MM.1S (cell line): Measurements from ENCODE around the gene STC2.

Source experiments
- DNase-seq: peaks from one replicate; pipeline ENCODE4 v3.0.0-alpha.2; 2015
- H2AFZ ChIP-seq: fragments of 300-600 bp; sonication (generic); 2 replicates; pipeline ENCODE4 v1.6.0; 2016; ENCODE audit warnings: antibody characterized with exemption, low read length
- H3F3A ChIP-seq: fragments of 300-600 bp; sonication (generic); 2 replicates; pipeline ENCODE4 v1.6.1; 2016; ENCODE audit warnings: mild to moderate bottlenecking, antibody characterized with exemption, low read length, moderate library complexity, mixed read lengths; ENCODE audit not compliant: insufficient read depth
- H3K27ac ChIP-seq: fragments of 300-600 bp; sonication (generic); 2 replicates; pipeline ENCODE4 v1.5.1; 2016; ENCODE audit warnings: mild to moderate bottlenecking, low read length
- H3K27me3 ChIP-seq: fragments of 300-600 bp; sonication (generic); replicated peaks from 2 replicates; pipeline ENCODE4 v1.6.0; 2016; ENCODE audit warnings: low read length; ENCODE audit not compliant: insufficient read depth
- H3K36me3 ChIP-seq: fragments of 300-600 bp; sonication (generic); replicated peaks from 2 replicates; pipeline ENCODE4 v1.6.1; 2016; ENCODE audit warnings: mild to moderate bottlenecking, low read length, mixed read lengths; ENCODE audit not compliant: insufficient read depth
- H3K4me1 ChIP-seq: fragments of 300-600 bp; sonication (generic); 2 replicates; pipeline ENCODE4 v1.6.1; 2016; ENCODE audit warnings: low read length, mixed read lengths
- H3K4me2 ChIP-seq: fragments of 300-600 bp; sonication (generic); 2 replicates; pipeline ENCODE4 v1.6.0; 2016; ENCODE audit warnings: low read depth, low read length
- H3K4me3 ChIP-seq: fragments of 300-600 bp; sonication (generic); 2 replicates; pipeline ENCODE4 v1.5.1; 2016; ENCODE audit warnings: low read length, mixed read lengths
- H3K79me2 ChIP-seq: fragments of 300-600 bp; sonication (generic); 2 replicates; pipeline ENCODE4 v1.6.1; 2016; ENCODE audit warnings: mixed run types, low read length, mixed read lengths
- H3K9ac ChIP-seq: fragments of 300-600 bp; sonication (generic); 2 replicates; pipeline ENCODE4 v1.6.1; 2016; ENCODE audit warnings: low read length, mixed read lengths
- H3K9me2 ChIP-seq: fragments of 300-600 bp; sonication (generic); replicated peaks from 2 replicates; pipeline ENCODE4 v1.6.1; 2016; ENCODE audit warnings: mild to moderate bottlenecking, low read length, mixed read lengths; ENCODE audit not compliant: insufficient read depth
- H3K9me3 ChIP-seq: fragments of 300-600 bp; sonication (generic); replicated peaks from 2 replicates; pipeline ENCODE4 v1.6.1; 2016; ENCODE audit warnings: mild to moderate bottlenecking, low read length, mixed read lengths; ENCODE audit not compliant: insufficient read depth
- H4K20me1 ChIP-seq: fragments of 300-600 bp; sonication (generic); 2 replicates; pipeline ENCODE4 v1.6.1; 2016; ENCODE audit warnings: mild to moderate bottlenecking, low read length, moderate library complexity, mixed read lengths; ENCODE audit not compliant: insufficient read depth
- EZH2 ChIP-seq: fragments of 300-600 bp; sonication (generic); optimal IDR thresholded peaks from 2 replicates; pipeline ENCODE3; 2017; ENCODE audit warnings: low read depth, mild to moderate bottlenecking, antibody characterized with exemption, low read length, mixed read lengths
- EZH2phosphoT487 ChIP-seq: fragments of 300-600 bp; sonication (generic); IDR thresholded peaks from 2 replicates; pipeline ENCODE4 v1.6.1; 2018; ENCODE audit warnings: antibody characterized with exemption, low read length
- TF ChIP-seq, protein P1 (sequence below): fragments of 300-600 bp; sonication (generic); IDR thresholded peaks from 2 replicates; pipeline ENCODE4 v1.5.1; 2016; ENCODE audit warnings: antibody characterized with exemption, low read length, mixed read lengths

STC2 gene

DNA sequence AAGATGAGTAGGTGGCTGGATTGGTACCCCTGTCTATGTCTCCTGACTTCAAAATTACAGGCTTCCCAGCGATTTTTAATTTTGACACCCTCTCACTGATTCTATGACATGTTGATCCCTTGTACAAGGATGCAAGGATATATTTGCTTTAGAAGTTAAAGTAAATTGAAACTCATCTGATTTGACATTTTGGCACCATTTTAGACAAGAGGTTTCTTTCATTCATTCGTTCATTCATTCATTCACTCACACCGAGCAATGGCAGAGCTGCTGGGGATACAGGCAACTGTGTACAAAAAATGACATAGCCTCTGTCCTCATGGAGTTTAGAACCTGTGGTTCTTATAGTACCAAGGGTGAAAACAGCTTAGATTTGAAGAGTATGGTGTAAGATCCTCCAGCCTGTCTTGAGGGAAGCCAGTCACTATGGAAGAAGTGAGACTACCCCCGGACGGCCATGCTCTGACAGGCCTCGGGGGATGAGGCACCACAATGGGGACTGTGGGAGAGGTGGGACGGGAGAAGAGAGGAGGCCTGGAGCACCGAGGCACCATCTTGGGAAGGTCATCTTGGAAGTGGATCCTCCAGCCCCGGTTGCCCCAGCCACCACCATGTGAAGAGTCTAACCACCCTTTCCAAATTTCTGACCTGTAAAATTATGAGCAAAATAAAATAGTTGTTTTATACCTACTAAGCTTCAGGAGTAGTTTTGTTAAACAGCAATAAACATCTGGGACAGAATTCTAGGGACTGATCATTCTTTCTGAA is 16.2 kb downstream of the STC2 start:
- Histone ChIP-seq H2AFZ (no peak overlapping the region), H3K79me2 (no peaks in the 10 kb centered on the region), H3K4me2 (no peak overlapping the region), H4K20me1 (no peaks in the 10 kb centered on the region), H3K27me3 (no peaks in the 10 kb centered on the region), H3K36me3 (no peaks in the 10 kb centered on the region), H3K4me1 (no peaks in the 10 kb centered on the region), H3K27ac (no peak overlapping the region), H3F3A (no peaks in the 10 kb centered on the region), H3K9me2 (no peaks in the 10 kb centered on the region), H3K4me3 (no peak overlapping the region), H3K9ac (no peak overlapping the region), H3K9me3 (no peaks in the 10 kb centered on the region)
- TF ChIP-seq, protein P1, sequence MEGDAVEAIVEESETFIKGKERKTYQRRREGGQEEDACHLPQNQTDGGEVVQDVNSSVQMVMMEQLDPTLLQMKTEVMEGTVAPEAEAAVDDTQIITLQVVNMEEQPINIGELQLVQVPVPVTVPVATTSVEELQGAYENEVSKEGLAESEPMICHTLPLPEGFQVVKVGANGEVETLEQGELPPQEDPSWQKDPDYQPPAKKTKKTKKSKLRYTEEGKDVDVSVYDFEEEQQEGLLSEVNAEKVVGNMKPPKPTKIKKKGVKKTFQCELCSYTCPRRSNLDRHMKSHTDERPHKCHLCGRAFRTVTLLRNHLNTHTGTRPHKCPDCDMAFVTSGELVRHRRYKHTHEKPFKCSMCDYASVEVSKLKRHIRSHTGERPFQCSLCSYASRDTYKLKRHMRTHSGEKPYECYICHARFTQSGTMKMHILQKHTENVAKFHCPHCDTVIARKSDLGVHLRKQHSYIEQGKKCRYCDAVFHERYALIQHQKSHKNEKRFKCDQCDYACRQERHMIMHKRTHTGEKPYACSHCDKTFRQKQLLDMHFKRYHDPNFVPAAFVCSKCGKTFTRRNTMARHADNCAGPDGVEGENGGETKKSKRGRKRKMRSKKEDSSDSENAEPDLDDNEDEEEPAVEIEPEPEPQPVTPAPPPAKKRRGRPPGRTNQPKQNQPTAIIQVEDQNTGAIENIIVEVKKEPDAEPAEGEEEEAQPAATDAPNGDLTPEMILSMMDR: no peak
- TF ChIP-seq EZH2phosphoT487: no peak
- TF ChIP-seq EZH2: no peak
- DNase-seq: no peak

DNA sequence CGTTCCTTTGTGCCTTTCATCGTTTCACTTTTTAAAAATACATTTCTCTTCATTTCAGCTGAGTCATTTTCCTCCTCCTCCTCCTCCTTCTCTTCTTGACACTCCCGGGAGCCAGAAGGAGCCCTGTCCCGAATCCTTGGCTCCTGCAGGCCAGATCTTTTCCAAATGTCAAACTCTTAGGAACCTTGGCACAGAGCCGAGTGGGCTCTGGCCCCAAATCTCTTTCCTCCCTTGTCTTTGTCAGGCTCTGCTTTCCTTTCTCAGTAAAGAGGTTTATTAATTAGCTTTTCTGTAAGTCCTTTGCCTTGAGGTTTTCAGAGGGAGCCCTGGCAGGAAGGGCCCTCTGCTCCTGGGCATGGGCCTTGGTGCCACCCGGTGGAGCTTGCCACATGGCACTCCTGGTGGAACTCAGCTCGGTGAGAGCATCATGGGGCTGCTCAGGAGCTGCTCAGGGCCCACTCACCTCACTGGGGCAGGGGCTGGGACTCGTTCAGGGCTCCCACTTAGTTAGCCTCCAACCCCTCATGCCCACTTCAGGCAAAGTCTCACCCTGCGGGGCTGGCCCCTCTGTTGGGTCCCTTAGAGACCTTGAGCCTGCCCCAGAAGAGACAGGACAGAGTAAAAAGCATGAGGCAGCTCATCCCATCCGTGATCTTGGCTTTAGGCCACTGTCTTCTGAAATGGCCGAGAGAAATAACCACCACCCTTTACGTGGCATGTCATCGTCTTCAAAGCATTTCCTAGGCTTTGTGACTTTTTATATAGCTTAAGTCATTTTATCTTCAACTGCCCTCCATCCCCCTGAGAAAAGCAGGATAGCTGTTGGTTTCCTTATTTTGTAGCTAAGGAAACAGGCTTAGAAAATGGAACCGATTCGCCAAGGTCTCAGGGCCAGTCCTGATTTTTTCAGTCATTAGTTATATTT is 17.1 kb downstream of the STC2 start:
- H3K27ac ChIP-seq: no peak overlapping the region
- no peaks in the 10 kb centered on the region for H3K9me3 ChIP-seq
- H3K27me3 ChIP-seq: no peaks in the 10 kb centered on the region
- no peaks in the 10 kb centered on the region for H3F3A ChIP-seq
- no peaks in the 10 kb centered on the region for H3K36me3 ChIP-seq
- H3K4me2 ChIP-seq: no peak overlapping the region
- TF ChIP-seq, protein P1: no peak
- no peak for TF ChIP-seq EZH2
- no peak for TF ChIP-seq EZH2phosphoT487
- no peaks in the 10 kb centered on the region for H3K79me2 ChIP-seq
- no peaks in the 10 kb centered on the region for H4K20me1 ChIP-seq
- H2AFZ ChIP-seq: no peak overlapping the region
- no peak for DNase-seq
- no peaks in the 10 kb centered on the region for H3K4me1 ChIP-seq
- no peak overlapping the region for H3K4me3 ChIP-seq
- no peaks in the 10 kb centered on the region for H3K9me2 ChIP-seq
- H3K9ac ChIP-seq: no peak overlapping the region

DNA sequence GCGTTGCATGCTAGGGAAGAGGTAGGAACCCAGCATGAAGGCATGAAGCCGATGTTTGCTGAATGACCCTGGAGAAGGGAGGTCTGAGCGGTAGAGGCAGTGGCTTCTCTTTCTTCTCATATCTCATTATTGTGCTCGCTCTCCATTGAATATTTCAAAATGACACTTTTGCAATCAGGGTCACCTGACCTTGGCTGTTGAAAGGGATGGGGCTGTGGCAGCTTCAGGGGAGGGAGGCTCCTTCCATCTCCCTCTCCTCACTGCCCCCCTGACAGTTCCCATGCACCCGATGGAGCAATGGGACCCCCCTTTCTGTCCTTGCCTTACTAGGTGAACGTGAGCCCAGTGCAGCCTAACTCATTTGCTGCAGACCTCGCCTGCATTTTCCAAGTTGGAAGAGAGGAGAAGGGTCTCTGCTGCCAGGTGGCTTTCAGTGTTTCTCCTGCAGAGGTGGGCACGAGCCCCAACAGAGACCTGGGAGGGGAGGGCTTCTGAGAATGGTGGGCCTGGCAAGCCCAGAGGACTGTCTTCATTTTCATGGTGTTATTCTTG is 17.9 kb downstream of the STC2 start:
- Histone ChIP-seq H3K27ac (no peak overlapping the region), H3K9ac (no peak overlapping the region), H4K20me1 (no peaks in the 10 kb centered on the region), H3F3A (no peaks in the 10 kb centered on the region), H3K9me3 (no peaks in the 10 kb centered on the region), H3K4me1 (no peaks in the 10 kb centered on the region), H2AFZ (no peak overlapping the region), H3K4me2 (no peak overlapping the region), H3K9me2 (no peaks in the 10 kb centered on the region), H3K4me3 (no peak overlapping the region), H3K27me3 (no peaks in the 10 kb centered on the region), H3K36me3 (no peaks in the 10 kb centered on the region), H3K79me2 (no peaks in the 10 kb centered on the region)
- TF ChIP-seq EZH2phosphoT487 (no peak), EZH2 (no peak)
- TF ChIP-seq, protein P1: no peak
- DNase-seq: no peak
